ENCODE results near the gene NRN1L. TPM values are rescaled to one million over a fixed set of nuclear protein-coding genes. Genes with fewer than 3 reads are reported as not detected.

NRN1L gene
- total and polyA plus RNA-seq, 4 donors: 0.14 to 0.33 (median 0.23) TPM

DNA sequence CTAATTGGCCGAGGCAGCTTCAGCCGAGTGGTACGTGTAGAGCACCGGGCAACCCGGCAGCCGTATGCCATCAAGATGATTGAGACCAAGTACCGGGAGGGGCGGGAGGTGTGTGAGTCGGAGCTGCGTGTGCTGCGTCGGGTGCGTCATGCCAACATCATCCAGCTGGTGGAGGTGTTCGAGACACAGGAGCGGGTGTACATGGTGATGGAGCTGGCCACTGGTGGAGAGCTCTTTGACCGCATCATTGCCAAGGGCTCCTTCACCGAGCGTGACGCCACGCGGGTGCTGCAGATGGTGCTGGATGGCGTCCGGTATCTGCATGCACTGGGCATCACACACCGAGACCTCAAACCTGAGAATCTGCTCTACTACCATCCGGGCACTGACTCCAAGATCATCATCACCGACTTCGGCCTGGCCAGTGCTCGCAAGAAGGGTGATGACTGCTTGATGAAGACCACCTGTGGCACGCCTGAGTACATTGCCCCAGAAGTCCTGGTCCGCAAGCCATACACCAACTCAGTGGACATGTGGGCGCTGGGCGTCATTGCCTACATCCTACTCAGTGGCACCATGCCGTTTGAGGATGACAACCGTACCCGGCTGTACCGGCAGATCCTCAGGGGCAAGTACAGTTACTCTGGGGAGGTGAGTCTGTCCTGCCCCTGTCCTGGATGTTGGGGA lies 24.5 kb downstream of the NRN1L start:
- Histone ChIP-seq H3K27ac (ENCODE audit: low read depth in 1 of 2, low read length in 2 of 2) (no peak overlapping the region), H3K4me3 (ENCODE audit: low read depth in 1 of 3, low read length in 3 of 3) (no peak overlapping the region), H3K27me3 (ENCODE audit: control insufficient read depth in 4 of 4, insufficient read depth in 4 of 4, low read length in 3 of 4) (no peaks in the 10 kb centered on the region), H3K4me1 (ENCODE audit: control insufficient read depth in 4 of 4, insufficient read depth in 4 of 4, low read length in 3 of 4) (peaks cover 0 to 25% (median 21%) of the 10 kb centered on the region in 4 donors), H3K9me3 (ENCODE audit: control insufficient read depth in 4 of 4, low read length in 3 of 4) (no peaks in the 10 kb centered on the region), H3K9ac (ENCODE audit: low read depth in 1 of 2, low read length in 2 of 2) (no peak overlapping the region), H3K36me3 (ENCODE audit: control insufficient read depth in 4 of 4, insufficient read depth in 3 of 4, low read depth in 1 of 4, low read length in 3 of 4) (peaks cover 0 to 23% (median 16%) of the 10 kb centered on the region in 4 donors)
- WGBS: 97% methylated on average over 36 of the region's 36 CpGs
- TF ChIP-seq, protein P1, sequence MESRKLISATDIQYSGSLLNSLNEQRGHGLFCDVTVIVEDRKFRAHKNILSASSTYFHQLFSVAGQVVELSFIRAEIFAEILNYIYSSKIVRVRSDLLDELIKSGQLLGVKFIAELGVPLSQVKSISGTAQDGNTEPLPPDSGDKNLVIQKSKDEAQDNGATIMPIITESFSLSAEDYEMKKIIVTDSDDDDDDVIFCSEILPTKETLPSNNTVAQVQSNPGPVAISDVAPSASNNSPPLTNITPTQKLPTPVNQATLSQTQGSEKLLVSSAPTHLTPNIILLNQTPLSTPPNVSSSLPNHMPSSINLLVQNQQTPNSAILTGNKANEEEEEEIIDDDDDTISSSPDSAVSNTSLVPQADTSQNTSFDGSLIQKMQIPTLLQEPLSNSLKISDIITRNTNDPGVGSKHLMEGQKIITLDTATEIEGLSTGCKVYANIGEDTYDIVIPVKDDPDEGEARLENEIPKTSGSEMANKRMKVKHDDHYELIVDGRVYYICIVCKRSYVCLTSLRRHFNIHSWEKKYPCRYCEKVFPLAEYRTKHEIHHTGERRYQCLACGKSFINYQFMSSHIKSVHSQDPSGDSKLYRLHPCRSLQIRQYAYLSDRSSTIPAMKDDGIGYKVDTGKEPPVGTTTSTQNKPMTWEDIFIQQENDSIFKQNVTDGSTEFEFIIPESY (IDR thresholded peaks at IDR 0.05): no peak
- no peak for DNase-seq (ENCODE audit: low spot score)

DNA sequence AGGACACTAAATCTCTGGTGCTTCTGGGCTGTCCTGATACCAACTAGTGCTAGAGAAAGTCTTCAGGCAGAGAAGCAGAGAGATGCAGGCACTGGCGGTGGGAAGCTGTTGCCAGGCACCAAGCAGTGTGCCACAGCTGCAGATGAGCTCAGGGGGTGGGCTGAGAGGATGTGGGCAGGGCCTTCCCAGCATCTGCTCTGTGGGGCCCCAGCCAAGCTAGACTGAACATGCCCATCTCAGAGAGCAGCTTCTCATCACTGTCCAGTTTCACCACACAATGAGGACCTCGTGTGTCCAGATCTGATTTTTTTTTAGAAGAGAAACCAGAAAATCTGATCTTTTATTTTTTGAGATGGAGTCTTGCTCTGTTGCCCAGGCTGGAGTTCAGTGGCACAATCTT lies 25.5 kb downstream of the NRN1L start:
- TF ChIP-seq GABPA (IDR thresholded peaks at IDR 0.05 in 1 of 2, conservative IDR thresholded peaks at IDR 0.05 in 1 of 2) (no peak), FOXA1 (IDR thresholded peaks at IDR 0.05) (no peak), HNF4G (IDR thresholded peaks at IDR 0.05) (no peak), HNF4A (conservative IDR thresholded peaks at IDR 0.05) (no peak), FOXA2 (IDR thresholded peaks at IDR 0.05) (no peak), SP1 (IDR thresholded peaks at IDR 0.05) (no peak), RXRA (IDR thresholded peaks at IDR 0.05) (no peak), YY1 (IDR thresholded peaks at IDR 0.05) (no peak), NR2F2 (IDR thresholded peaks at IDR 0.05) (no peak), EGR1 (IDR thresholded peaks at IDR 0.05; ENCODE audit: low read depth in 2 of 2) (no peak), TAF1 (conservative IDR thresholded peaks at IDR 0.05) (no peak), JUND (IDR thresholded peaks at IDR 0.05) (no peak), RAD21 (IDR thresholded peaks at IDR 0.05) (no peak)
- TF ChIP-seq, protein P2, sequence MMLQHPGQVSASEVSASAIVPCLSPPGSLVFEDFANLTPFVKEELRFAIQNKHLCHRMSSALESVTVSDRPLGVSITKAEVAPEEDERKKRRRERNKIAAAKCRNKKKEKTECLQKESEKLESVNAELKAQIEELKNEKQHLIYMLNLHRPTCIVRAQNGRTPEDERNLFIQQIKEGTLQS (IDR thresholded peaks at IDR 0.05): no peak
- TF ChIP-seq, protein P1 (IDR thresholded peaks at IDR 0.05): no peak
- TF ChIP-seq, protein P3, sequence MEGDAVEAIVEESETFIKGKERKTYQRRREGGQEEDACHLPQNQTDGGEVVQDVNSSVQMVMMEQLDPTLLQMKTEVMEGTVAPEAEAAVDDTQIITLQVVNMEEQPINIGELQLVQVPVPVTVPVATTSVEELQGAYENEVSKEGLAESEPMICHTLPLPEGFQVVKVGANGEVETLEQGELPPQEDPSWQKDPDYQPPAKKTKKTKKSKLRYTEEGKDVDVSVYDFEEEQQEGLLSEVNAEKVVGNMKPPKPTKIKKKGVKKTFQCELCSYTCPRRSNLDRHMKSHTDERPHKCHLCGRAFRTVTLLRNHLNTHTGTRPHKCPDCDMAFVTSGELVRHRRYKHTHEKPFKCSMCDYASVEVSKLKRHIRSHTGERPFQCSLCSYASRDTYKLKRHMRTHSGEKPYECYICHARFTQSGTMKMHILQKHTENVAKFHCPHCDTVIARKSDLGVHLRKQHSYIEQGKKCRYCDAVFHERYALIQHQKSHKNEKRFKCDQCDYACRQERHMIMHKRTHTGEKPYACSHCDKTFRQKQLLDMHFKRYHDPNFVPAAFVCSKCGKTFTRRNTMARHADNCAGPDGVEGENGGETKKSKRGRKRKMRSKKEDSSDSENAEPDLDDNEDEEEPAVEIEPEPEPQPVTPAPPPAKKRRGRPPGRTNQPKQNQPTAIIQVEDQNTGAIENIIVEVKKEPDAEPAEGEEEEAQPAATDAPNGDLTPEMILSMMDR (IDR thresholded peaks at IDR 0.05; ENCODE audit: low read depth, low read length, missing input control): no peak
- TF ChIP-seq, protein P4, sequence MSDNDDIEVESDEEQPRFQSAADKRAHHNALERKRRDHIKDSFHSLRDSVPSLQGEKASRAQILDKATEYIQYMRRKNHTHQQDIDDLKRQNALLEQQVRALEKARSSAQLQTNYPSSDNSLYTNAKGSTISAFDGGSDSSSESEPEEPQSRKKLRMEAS (IDR thresholded peaks at IDR 0.05): no peak
- TF ChIP-seq, protein P5, sequence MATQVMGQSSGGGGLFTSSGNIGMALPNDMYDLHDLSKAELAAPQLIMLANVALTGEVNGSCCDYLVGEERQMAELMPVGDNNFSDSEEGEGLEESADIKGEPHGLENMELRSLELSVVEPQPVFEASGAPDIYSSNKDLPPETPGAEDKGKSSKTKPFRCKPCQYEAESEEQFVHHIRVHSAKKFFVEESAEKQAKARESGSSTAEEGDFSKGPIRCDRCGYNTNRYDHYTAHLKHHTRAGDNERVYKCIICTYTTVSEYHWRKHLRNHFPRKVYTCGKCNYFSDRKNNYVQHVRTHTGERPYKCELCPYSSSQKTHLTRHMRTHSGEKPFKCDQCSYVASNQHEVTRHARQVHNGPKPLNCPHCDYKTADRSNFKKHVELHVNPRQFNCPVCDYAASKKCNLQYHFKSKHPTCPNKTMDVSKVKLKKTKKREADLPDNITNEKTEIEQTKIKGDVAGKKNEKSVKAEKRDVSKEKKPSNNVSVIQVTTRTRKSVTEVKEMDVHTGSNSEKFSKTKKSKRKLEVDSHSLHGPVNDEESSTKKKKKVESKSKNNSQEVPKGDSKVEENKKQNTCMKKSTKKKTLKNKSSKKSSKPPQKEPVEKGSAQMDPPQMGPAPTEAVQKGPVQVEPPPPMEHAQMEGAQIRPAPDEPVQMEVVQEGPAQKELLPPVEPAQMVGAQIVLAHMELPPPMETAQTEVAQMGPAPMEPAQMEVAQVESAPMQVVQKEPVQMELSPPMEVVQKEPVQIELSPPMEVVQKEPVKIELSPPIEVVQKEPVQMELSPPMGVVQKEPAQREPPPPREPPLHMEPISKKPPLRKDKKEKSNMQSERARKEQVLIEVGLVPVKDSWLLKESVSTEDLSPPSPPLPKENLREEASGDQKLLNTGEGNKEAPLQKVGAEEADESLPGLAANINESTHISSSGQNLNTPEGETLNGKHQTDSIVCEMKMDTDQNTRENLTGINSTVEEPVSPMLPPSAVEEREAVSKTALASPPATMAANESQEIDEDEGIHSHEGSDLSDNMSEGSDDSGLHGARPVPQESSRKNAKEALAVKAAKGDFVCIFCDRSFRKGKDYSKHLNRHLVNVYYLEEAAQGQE (IDR thresholded peaks at IDR 0.05): no peak
- no peak overlapping the region for H3K4me3 ChIP-seq (ENCODE audit: low read depth in 1 of 3, low read length in 3 of 3)
- H3K4me1 ChIP-seq (ENCODE audit: control insufficient read depth in 4 of 4, insufficient read depth in 4 of 4, low read length in 3 of 4): peaks cover 3 to 29% (median 24%) of the 10 kb centered on the region in 4 donors
- no peaks in the 10 kb centered on the region for H3K9me3 ChIP-seq (ENCODE audit: control insufficient read depth in 4 of 4, low read length in 3 of 4)
- H3K27me3 ChIP-seq (ENCODE audit: control insufficient read depth in 4 of 4, insufficient read depth in 4 of 4, low read length in 3 of 4): no peaks in the 10 kb centered on the region
- no peak overlapping the region for H3K9ac ChIP-seq (ENCODE audit: low read depth in 1 of 2, low read length in 2 of 2)
- no peak for DNase-seq (ENCODE audit: low spot score)
- H3K36me3 ChIP-seq (ENCODE audit: control insufficient read depth in 4 of 4, insufficient read depth in 3 of 4, low read depth in 1 of 4, low read length in 3 of 4): peaks cover 0 to 23% (median 16%) of the 10 kb centered on the region in 4 donors
- WGBS: 81% methylated on average over 2 of the region's 2 CpGs
- H3K27ac ChIP-seq (ENCODE audit: low read depth in 1 of 2, low read length in 2 of 2): no peak overlapping the region
